CD4-positive, CD25-positive, alpha-beta regulatory T cell (primary cell): ENCODE data around the gene SARS2. TPM values are rescaled to one million over a fixed set of nuclear protein-coding genes. Genes with fewer than 3 reads are reported as not detected.
A peak's percentile ranks its signal among the peaks of the same experiment; 100 is the strongest.

Experiments used
- ATAC-seq, 2 donors: fragments of 150-1000 bp; cut with Tn5 transposase; one replicate each; pipeline ENCODE4 v1.10.0; 2021; ENCODE audit warnings: low read depth in 2 of 2, moderate number of reproducible peaks in 2 of 2, moderate library complexity in 1 of 2
- DNase-seq, 3 donors: peaks; one replicate each; pipeline versions ENCODE4 v3.0.0 to v3.0.0-alpha.2; 2012 to 2022; ENCODE audit warnings: mixed read lengths in 1 of 3
- H3K27ac ChIP-seq: one replicate; pipeline ENCODE4 v1.7.0; 2013; ENCODE audit warnings: mild to moderate bottlenecking, low read length; ENCODE audit not compliant: insufficient read depth, poor library complexity, severe bottlenecking
- H3K27me3 ChIP-seq: one replicate; pipeline ENCODE4 v1.7.0; 2013; ENCODE audit warnings: low read length; ENCODE audit not compliant: control insufficient read depth, insufficient read depth
- H3K36me3 ChIP-seq: one replicate; pipeline ENCODE4 v1.7.0; 2013; ENCODE audit warnings: mild to moderate bottlenecking, low read length, moderate library complexity; ENCODE audit not compliant: control insufficient read depth, insufficient read depth
- H3K4me1 ChIP-seq: 2 replicates; pipeline ENCODE4 v1.7.0; 2013; ENCODE audit warnings: mild to moderate bottlenecking, low read length; ENCODE audit not compliant: insufficient read depth, control insufficient read depth, poor library complexity, severe bottlenecking
- H3K4me3 ChIP-seq: one replicate; pipeline ENCODE4 v1.7.0; 2013; ENCODE audit warnings: low read depth, mild to moderate bottlenecking, low read length, moderate library complexity
- H3K9me3 ChIP-seq, 2 experiments: 1 replicate in 1 of 2; 2 replicates in 1 of 2; pipeline ENCODE4 v1.7.0; 2013; ENCODE audit warnings: low read length in 2 of 2, mild to moderate bottlenecking in 1 of 2, moderate library complexity in 1 of 2; ENCODE audit not compliant: control insufficient read depth in 2 of 2
- H3K27ac Mint-ChIP-seq, 3 donors: one replicate each; pipeline ENCODE4 v1.8.0; 2020 to 2022; ENCODE audit warnings: mild to moderate bottlenecking in 3 of 3, mixed read lengths in 3 of 3, moderate library complexity in 2 of 3
- H3K27me3 Mint-ChIP-seq: one replicate; pipeline ENCODE4 v1.8.0; 2022; ENCODE audit warnings: mild to moderate bottlenecking, mixed read lengths
- H3K36me3 Mint-ChIP-seq: one replicate; pipeline ENCODE4 v1.8.0; 2020; ENCODE audit warnings: mixed read lengths
- H3K4me1 Mint-ChIP-seq, 4 donors: one replicate each; pipeline ENCODE4 v1.8.0; 2020 to 2022; ENCODE audit warnings: mixed read lengths in 4 of 4, mild to moderate bottlenecking in 1 of 4
- H3K4me3 Mint-ChIP-seq, 4 donors: one replicate each; pipeline ENCODE4 v1.8.0; 2020 to 2022; ENCODE audit warnings: mild to moderate bottlenecking in 4 of 4, mixed read lengths in 4 of 4, moderate library complexity in 3 of 4
- H3K9me3 Mint-ChIP-seq, 7 donors: one replicate each; pipeline ENCODE4 v1.8.0; 2020 to 2022; ENCODE audit warnings: mixed read lengths in 7 of 7, mild to moderate bottlenecking in 3 of 7, moderate library complexity in 2 of 7
- polyA plus RNA-seq, 4 donors: library from polyadenylated mRNA; unstranded; fragments of 300-500 nt; fragmentation: Illumina TruSeq; gene quantifications; one replicate each; pipeline ENCODE4 v1.2.3, GENCODE V29; 2021
- total RNA-seq: library from RNA; stranded (reverse); gene quantifications from one replicate; pipeline ENCODE4 v1.2.3, GENCODE V29; 2022

SARS2 gene
- total and polyA plus RNA-seq, 5 donors from 2014 or later, result 13.1 to 16.1 (median 15.4) TPM

DNA sequence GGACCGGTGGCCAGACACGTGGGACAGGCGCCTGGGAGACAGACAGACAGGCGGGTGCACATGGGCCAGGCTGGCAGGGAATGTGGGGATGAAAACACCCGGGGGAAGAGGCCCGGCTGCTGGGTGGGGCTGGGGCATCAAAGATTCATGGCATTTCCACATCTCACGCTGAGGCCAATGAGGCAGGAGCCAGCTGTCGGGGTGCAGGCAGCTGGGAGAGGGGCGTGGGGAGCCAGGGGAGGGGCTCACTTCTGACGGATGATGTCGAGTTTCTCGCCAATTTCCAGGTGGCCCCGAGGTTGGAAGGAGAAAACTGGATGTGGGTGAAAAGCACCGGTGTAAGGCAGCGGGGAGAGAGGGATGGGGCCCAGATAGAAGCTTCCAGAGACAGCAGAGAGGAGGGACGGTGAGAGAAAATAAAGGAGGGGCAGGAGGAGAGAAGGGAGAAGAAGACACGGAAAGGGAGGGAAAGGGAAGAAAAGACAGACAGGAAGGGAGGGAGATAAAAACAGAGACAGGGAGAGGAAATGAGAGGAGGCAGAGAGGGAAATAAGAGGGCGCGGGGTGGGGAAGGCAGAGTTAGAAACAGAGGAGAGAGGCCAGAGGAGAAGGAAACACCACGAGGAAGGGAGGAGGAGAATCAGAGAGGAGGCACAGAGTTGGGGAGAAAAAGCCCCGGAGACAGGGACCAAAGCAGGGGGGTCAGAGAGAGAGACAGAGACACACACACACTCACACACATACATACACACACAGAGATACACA lies 10.5 kb downstream of the SARS2 start:
- H3K36me3 Mint-ChIP-seq, result peaks cover 19% of the 10 kb centered on the region
- no peak for DNase-seq

GRCh38 chr19:38918526-38918925 lies 12.0 kb downstream of the SARS2 start:
- DNase-seq (no peak), ATAC-seq (no peak)
- H3K36me3 ChIP-seq, result no peaks in the 10 kb centered on the region
- Mint-ChIP-seq H3K4me3 (no peak overlapping the region), H3K4me1 (no peaks in the 10 kb centered on the region), H3K27ac (no peak overlapping the region), H3K27me3 (no peaks in the 10 kb centered on the region), H3K9me3 (no peaks in the 10 kb centered on the region), H3K36me3 (peaks cover 12% of the 10 kb centered on the region)
- H3K9me3 ChIP-seq, result no peaks in the 10 kb centered on the region
- no peaks in the 10 kb centered on the region for H3K4me1 ChIP-seq
- no peak overlapping the region for H3K4me3 ChIP-seq
- no peak overlapping the region for H3K27ac ChIP-seq
- H3K27me3 ChIP-seq, result no peaks in the 10 kb centered on the region

More for the DNA sequence above, 10.5 kb downstream of the SARS2 start:
- Mint-ChIP-seq H3K27ac (no peak overlapping the region), H3K4me1 (no peaks in the 10 kb centered on the region), H3K4me3 (no peak overlapping the region), H3K9me3 (no peaks in the 10 kb centered on the region), H3K27me3 (no peaks in the 10 kb centered on the region)
- no peak for ATAC-seq
- no peaks in the 10 kb centered on the region for H3K4me1 ChIP-seq
- H3K36me3 ChIP-seq, result peaks cover 8% of the 10 kb centered on the region
- H3K27me3 ChIP-seq, result no peaks in the 10 kb centered on the region
- no peaks in the 10 kb centered on the region for H3K9me3 ChIP-seq
- H3K27ac ChIP-seq, result no peak overlapping the region
- no peak overlapping the region for H3K4me3 ChIP-seq

DNA sequence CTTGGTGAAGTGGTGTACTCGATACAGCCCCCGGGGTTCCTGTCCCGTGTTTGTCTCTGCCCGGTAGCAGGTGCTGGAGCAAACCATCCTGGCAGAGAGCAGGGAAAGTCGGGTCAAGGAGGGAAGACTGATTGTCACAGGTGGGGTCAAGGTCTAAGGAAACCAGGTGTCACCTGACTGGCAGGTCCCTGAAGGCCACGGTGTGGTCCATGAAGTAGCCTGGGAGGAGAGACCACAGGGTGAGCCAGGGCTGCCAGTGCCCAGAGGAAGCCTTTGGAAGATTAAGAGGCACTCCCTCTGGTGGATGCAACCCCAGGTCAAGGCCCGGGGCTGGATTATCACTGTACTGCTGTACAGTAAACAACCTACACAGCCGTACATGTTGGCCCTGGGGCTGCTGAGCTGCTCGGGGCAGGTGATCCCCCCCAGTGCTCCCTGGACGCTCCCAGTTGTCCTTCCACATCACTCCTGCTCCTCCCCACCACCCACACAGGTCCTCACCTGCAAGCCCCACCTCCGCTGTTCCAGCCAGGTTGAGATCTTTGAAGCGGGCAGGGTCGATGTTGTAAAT lies 12.6 kb downstream of the SARS2 start:
- H3K4me1 ChIP-seq, result no peaks in the 10 kb centered on the region
- peaks cover 12% of the 10 kb centered on the region for H3K36me3 Mint-ChIP-seq
- no peaks in the 10 kb centered on the region for H3K27me3 ChIP-seq
- H3K27me3 Mint-ChIP-seq, result no peaks in the 10 kb centered on the region
- H3K9me3 Mint-ChIP-seq, result no peaks in the 10 kb centered on the region
- H3K4me3 ChIP-seq, result no peak overlapping the region
- ATAC-seq, result peak in 1 of 2 donors; percentile 10
- no peak overlapping the region for H3K27ac Mint-ChIP-seq
- no peak overlapping the region for H3K4me3 Mint-ChIP-seq
- H3K27ac ChIP-seq, result no peak overlapping the region
- H3K9me3 ChIP-seq, result no peaks in the 10 kb centered on the region
- no peaks in the 10 kb centered on the region for H3K4me1 Mint-ChIP-seq
- no peaks in the 10 kb centered on the region for H3K36me3 ChIP-seq
- no peak for DNase-seq

DNA sequence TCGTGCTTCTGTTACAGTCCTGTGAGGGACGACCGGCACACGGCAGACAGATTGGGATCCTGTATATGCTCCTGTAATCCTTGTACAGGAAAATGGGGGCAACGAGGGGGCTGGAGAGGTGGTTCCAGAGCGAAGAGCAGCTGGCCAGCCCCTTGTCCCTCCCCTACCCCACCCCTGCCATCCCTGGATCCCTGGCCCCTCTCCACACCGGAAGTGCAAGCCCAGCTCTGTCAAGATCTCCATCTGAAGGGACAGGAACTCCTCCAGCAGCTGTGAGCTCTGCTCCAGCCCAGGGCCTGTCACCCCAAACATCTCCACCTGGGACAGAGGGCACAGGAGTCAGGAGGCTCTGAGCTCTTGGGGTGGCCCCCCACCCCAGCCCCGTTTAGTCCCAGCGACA lies 13.0 kb downstream of the SARS2 start:
- ATAC-seq, result peak in 1 of 2 donors; percentile 10
- Mint-ChIP-seq H3K4me3 (no peak overlapping the region), H3K27me3 (no peaks in the 10 kb centered on the region)

DNA sequence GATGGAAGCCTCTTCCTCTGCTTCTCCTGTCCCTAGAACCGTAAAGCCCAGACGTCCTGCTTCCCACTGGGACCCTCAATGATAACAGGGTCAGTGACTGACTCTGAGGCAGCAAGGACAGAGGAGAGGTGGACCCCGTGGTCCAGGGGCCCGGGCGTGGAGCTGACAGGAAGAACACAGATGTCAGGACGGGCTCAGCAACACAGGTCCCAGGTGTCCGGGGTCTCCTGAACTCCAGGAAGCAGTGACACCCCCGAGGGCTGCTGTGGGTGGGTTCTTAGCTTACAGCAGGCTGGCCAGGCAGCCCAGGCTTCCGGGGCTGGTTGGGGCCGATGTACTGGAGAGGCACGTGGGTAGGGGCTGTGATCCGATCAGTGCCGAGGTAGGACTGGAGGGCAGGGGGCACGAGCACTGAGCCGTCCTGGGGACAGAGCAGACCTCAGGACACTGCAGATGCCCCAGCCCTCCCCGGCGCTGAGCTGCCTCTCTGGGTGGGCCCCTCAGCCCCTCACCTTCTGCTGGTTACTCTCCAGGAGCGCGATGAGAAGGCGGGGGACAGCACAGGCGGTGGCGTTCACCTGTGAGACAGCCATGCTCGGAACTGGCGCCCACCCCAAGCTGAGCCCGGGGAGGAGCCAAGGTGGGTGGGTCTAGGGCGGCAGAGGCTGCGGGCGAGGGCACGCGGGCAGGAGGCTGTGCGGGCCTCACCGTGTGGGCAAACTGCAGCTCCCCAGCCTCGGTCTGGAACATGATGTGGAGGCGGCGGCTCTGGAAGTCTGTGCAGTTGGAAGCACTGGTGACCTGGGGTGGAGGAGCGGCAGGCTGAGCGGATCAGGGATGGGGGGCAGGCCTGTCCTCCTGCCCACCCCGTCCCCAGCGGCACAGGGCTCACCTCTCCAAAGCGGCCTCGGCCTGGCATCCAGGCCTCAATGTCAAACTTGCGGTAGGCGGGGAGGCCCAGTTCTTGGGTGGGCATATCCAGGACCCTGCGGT lies 14.9 kb downstream of the SARS2 start:
- Mint-ChIP-seq H3K36me3 (peaks cover 3% of the 10 kb centered on the region), H3K9me3 (no peaks in the 10 kb centered on the region), H3K27me3 (no peaks in the 10 kb centered on the region), H3K27ac (no peak overlapping the region), H3K4me3 (no peak overlapping the region), H3K4me1 (peaks cover 0 to 4% (median 2%) of the 10 kb centered on the region in 4 donors)
- no peaks in the 10 kb centered on the region for H3K36me3 ChIP-seq
- H3K27me3 ChIP-seq, result no peaks in the 10 kb centered on the region
- no peaks in the 10 kb centered on the region for H3K9me3 ChIP-seq
- DNase-seq, result no peak
- no peak overlapping the region for H3K4me3 ChIP-seq
- ATAC-seq, result no peak
- H3K27ac ChIP-seq, result no peak overlapping the region
- no peaks in the 10 kb centered on the region for H3K4me1 ChIP-seq

More for the DNA sequence above, 13.0 kb downstream of the SARS2 start:
- H3K27me3 ChIP-seq, result no peaks in the 10 kb centered on the region
- H3K36me3 ChIP-seq, result no peaks in the 10 kb centered on the region
- H3K27ac ChIP-seq, result no peak overlapping the region
- no peaks in the 10 kb centered on the region for H3K9me3 ChIP-seq
- Mint-ChIP-seq H3K4me1 (no peaks in the 10 kb centered on the region), H3K27ac (no peak overlapping the region), H3K36me3 (peaks cover 12% of the 10 kb centered on the region), H3K9me3 (no peaks in the 10 kb centered on the region)
- DNase-seq, result no peak
- no peak overlapping the region for H3K4me3 ChIP-seq
- no peaks in the 10 kb centered on the region for H3K4me1 ChIP-seq

- Histone ChIP-seq H3K36me3 (peaks cover under 1% of the 10 kb centered on the region), H3K4me1 (no peaks in the 10 kb centered on the region), H3K27ac (no peak overlapping the region), H3K4me3 (no peak overlapping the region), H3K9me3 (no peaks in the 10 kb centered on the region), H3K27me3 (no peaks in the 10 kb centered on the region)
- H3K9me3 Mint-ChIP-seq, result no peaks in the 10 kb centered on the region
- ATAC-seq (no peak), DNase-seq (no peak)
- no peaks in the 10 kb centered on the region for H3K36me3 Mint-ChIP-seq
- H3K27ac Mint-ChIP-seq, result peak overlapping the region in 1 of 3 donors; percentile 59
- H3K4me1 Mint-ChIP-seq, result peaks cover 0 to 9% (median 2%) of the 10 kb centered on the region in 4 donors
- H3K4me3 Mint-ChIP-seq, result no peak overlapping the region
- H3K27me3 Mint-ChIP-seq, result no peaks in the 10 kb centered on the region
Measured at GRCh38 chr19:38913958-38914357, 16.6 kb downstream of the SARS2 start.

DNA sequence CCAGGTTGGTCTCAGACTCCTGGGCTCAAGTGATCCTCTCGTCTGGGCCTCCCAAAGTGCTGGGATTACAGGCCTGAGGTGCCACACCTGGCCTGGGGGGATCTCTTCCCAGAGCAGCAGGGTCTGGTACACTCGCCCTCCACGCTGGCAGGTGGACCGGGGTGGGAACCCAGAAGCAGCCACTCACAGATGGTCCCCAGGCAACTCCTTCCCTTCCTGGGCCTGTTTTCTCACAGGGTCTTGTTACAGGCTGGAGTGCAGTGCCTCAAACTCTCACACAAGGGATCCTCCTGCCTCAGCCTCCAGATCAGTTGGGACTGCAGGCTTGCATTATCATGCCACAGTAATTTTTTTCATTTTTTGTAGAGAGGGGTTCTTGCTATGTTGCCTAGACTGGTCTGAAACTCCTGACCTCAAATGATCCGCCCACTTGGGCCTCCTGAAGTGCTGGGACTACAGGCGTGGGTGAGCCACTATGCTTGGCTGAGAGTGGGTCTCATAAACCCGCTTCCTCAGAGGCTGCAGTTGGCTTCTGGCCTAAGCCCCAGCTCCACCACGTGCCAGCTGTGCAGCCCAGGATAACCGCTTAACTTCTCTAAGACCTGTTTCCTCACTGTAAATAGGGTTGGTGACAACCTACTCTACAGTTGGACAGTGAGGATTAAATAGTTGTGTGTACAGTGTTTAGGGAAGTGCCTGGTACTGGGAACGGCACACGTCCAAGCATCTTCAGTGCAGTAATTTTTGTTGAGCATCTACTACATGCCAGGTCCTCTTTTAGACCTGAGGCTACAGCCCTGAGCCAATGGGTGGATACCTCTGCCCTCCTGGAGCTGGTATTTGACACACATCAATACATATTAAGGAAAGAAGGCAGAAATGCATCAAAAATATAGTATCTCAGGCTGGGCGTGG lies 17.7 kb downstream of the SARS2 start:
- no peaks in the 10 kb centered on the region for H3K27me3 ChIP-seq
- Mint-ChIP-seq H3K36me3 (peaks cover 5% of the 10 kb centered on the region), H3K27ac (no peak overlapping the region), H3K4me3 (no peak overlapping the region), H3K9me3 (no peaks in the 10 kb centered on the region), H3K4me1 (peaks cover 0 to 14% (median 2%) of the 10 kb centered on the region in 4 donors), H3K27me3 (no peaks in the 10 kb centered on the region)
- H3K4me3 ChIP-seq, result no peak overlapping the region
- no peaks in the 10 kb centered on the region for H3K4me1 ChIP-seq
- no peaks in the 10 kb centered on the region for H3K9me3 ChIP-seq
- no peak overlapping the region for H3K27ac ChIP-seq
- H3K36me3 ChIP-seq, result peaks cover 9% of the 10 kb centered on the region
- ATAC-seq (no peak), DNase-seq (no peak)
